GM21576 (cell line): ENCODE results near the gene CCDC17.

Experiments
- ATAC-seq: cut with Tn5 transposase; IDR thresholded peaks from one replicate; pipeline ENCODE4 v1.9.1; 2021; ENCODE audit warnings: mild to moderate bottlenecking, moderate library complexity; ENCODE audit not compliant: unreplicated experiment

Gene CCDC17

DNA sequence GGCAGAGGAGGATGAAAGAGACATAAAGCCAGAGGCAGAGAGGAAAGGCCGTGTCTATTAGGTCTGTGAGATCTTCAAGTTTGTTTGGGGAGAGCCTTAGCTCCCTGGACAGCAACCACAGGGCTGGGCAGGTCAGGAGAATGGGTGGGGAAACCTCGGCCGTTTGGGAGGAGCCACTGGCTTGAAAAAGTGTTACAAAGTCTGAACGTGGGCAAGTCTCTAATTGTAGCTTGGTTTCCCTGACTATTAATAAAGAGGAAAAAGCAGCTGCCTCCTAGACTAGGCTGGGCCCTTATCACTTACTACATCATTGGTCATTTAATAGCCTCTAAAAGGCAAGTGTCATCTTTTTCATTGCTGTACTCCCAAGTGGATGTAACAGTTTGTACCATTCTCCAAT, at the start of gene CCDC17:
Gene CCDC17, minus strand, starts transcription at position 83 of the 400 bp plus-strand sequence. CDS start 145 bp downstream, outside the sequence.
- no peak for ATAC-seq

DNA sequence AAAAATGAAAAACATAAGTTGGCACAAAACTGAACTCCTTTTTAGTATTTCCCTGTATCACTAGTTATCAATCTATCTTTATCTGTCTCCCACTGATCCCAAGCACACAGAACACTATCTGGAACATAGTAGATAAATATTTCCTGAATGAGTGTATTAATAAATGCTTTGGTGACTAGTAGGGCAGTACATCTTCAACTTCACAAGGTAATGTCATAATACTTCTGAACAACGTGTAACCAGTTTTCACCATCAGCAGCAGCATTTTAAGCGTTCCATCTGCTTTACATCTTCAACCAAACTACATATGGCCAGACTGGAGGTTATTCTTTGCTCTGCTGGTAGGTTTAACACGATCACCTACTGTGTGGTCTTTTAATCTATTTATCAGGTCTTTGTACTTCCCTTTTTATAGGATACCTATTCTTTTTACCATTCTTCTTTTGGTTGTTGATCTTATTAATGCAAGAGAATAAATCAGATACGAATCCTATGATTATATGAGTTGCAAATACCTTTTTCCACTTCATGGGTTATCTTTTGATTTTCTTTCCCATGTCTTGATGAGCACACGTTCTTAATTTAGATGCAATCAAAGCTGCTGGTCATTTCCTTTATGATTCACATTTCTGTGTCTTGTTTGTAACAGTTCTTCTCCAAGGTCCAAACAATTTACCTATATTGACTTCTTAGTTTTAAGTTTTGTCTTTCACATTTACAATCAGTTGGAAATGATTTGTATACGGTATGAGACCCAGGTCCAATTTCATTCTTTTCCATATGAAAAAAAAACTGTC, 46.2 kb upstream of the CCDC17 start:
- ATAC-seq = no peak

DNA sequence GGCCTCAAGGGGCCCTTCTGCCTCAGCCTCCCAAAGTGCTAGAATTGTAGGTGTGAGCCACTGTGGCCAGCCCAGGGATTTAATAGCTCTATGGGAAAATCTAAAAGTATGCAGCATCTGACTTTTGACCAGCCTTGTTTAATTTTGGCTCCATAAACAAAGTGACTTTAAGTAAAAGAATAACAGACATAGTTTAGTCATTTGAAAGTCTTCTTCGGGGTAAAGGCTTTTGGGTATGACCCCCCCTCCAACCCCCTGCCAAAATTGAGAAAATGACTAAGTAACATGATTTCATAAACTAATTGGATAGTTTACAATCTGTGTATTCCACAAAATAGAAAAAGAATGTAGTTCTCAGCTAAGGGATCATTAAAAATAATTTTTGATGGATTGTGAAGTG, 45.5 kb upstream of the CCDC17 start:
- no peak for ATAC-seq

DNA sequence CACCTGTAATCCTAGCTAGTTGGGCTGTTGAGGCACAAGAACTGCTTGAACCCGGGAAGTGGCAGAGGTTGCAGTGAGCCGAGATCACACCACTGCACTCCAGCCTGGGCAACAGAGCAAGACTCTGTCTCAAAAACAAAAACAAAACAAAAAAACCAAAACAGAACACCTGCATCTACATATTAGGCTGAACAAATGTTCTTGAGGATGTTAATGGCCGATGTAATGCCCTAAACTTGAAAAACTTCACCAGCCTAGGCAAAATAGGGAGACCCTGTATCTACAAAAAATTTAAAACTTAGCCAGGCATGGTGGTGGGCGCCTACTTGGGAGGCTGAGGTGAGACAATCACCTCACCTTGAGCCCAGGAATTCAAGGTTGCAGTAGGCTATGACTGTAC, 44.7 kb upstream of the CCDC17 start:
- ATAC-seq = no peak

DNA sequence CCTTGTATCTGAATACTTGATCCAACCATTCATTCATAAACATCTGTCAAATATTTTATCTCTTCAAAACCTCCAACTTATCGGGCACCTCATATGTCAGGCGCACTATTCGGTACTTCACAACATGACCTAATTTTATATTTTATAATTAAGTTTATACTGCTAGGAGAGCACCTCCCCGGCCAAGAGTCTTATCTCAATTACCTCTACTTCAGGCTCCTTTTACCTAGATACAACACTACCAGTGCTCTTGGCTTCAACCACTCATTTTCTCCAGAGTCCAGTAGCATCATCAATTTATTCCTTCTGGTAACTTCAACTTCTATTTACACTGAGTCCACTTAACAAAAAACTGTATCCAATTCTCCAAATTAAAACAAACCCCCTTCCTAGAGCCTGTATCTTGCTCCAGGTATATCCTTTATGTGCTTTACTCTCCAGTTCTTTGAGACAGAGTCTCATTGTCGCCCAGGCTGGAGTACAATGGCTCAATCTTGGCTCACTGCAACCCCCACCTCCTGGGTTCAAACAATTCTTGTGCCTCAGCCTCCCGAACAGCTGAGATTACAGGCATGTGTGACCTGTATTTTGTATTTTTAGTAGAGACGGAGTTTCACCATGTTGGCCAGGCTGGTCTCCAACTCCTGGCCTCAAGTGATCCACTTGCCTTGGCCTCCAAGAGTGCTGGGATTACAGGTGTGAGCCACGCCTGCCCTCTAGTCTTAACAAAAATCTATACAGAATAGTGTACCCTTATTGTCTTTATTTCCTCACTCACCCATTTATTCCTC, 43.7 kb upstream of the CCDC17 start:
- ATAC-seq = no peak

DNA sequence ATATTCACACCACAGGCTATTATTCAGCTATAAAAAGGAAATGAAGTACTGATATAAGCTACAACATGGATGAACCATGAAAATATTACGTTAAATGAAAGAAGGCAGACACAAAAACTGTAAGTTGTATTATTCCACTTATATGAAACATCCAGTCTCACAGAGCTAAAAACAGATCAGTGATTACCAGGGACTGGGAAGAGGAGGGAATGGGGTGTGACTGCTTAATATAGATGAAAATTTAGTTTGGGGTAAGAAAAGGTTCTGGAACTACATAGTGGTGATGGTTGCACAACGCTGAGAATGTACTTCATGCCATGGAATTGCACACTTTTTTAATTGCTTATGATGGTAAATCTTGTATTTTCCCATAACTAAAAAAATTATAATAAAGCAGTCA, 43.0 kb upstream of the CCDC17 start:
- no peak for ATAC-seq

DNA sequence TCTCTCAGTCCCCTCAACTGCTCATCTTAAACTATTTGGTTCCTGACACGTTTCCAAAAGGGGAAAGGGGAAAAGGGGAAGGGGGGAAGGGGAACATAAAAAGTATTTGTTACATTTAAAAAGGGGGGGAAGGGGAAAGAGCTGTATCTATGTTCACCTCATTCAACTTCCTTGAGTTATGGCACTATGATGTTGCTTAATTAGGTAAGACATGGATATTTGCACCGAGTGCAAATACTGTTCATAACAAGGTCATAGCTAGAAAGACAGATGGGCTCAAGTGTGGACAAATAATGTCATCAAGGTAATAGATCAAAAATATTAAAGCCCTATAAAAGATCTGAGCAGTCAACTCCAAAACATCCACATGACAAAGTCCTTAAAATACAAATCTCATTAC, 36.5 kb upstream of the CCDC17 start:
- no peak for ATAC-seq

DNA sequence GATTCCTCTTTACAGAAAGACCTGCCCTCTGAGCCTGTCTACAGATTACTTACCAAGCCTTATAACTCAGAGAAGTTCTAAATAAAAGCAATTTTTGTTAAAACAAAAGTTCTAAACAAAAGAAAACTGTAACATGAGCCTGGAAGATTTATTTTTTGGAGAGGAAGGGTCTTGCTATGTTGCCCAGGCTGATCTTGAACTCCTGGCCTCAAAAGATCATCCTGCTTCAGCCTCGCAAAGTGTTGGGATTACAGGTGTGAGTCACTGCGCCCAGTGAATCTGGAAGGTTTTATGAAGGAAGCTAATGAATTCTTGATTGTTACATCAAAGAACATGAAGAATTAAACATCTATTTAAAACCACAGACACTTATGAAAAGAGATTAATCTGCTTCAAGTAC, 35.4 kb upstream of the CCDC17 start:
- no peak for ATAC-seq

DNA sequence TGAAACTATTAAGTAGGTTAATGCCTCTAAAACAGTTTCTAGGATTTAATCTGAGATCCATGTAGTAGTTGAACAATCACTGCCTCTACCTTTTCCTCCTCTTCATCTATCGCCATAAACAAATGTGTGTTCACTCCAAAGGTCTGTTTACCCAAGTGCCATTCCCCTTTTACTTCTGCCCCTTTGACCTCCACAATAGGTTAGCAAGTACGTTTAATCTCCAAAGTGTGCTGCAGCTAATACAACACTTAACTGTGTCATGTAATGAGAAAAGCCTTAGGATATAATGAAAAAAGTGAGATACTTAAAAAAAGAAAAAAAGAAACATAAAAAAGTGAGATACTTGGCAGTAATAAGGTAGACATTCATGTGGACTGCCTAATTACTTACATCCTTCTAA, 34.3 kb upstream of the CCDC17 start:
- ATAC-seq = no peak

DNA sequence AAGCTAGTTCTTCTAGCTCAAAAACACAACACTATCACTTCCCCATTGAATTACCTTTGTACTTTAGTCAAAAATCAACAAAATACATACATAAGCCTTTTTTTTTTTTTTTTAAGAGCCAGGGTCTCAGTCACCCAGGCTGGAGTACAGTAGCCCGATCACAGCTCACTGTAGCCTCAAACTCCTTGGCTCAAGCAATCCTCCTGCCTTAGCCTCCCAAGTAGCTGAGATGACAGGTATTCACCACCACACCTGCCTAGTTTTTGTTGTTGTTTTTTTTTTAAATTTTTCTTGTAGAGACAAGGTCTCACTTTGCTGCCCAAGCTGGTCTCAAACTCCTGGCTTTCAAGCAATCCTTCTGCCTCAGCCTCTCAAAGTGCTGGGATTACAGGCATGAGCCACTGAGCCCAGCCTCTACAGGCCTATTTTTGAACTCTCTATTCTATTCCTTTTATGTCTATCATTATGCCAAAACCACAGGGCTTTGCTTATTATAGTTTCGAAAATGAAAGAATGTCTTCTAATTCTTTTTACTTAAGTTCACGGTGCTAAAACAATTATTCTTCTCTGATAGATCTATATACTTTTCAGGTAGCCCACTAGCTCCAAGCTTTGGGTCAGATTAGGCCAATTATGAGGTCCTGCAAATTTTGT, 32.8 kb upstream of the CCDC17 start:
- ATAC-seq = no peak

DNA sequence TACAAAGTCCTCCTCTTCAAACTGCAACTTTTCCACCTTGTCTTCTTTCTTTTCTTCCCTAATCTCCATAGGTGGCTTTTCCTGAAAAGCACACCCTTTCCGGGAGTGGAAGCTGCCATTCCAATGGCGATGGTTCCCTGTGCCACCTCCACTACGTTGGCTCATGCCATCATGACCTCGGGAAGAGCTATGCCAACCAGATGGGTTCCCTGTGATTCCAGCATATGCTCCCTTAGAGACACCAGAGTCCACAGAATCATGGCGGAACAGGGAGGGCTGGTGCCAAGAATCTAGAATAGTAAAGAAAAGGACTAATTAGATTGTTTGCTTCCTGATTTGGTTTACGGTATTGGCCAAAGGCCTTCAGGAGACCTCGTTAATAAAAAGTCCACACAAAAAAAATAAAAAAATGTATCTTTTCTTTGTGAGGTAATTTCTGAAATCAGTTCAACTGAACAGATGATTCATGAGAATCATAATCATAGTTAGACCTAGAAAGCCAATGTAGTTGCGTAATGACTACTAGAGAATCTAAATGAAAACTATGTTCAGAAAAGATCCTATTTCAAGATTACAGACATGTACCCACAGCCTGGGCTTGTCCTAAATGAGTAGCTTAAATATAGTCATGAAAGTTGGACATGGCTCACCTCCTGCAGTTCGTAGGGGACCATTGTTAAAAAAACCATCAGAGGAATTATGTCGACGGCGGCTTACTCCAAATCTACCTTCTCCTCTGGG, 30.9 kb upstream of the CCDC17 start:
- ATAC-seq = no peak

DNA sequence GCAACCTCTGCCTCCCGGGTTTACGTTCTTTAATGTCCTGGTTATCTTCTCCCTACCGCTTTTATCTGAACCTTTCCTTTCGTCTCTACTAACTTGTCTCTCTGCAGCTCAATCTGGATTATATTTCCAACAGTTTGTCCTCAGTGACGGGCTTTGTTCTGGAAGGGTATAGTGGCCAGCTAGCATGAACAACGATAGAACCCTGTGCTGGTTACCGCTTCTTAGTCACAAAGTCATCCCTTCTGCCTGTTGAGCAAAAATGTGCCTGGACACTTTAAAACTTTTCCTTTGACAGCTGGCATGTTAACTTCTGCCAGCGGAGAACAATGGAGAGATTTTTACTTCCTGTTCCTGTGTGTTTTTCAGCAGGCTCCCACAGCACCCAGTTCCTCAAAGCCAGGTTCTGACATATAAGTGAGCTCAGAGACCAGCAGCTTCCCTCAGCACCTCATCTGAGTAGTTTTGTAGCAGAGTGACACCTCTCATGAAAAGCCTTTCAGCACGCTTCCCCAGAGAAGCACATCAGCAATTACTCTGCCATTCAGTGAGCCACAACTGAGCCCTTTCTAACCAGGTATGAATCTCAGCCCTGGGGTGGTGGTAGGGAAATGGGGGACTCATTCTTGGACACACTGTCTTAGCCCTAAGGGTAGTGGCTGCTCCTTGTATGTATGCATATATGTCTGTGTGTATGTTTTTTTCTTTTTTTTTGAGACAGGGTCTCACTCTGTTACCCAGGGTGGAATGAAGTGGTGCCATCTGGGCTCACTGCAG, 23.6 kb upstream of the CCDC17 start:
- no peak for ATAC-seq

DNA sequence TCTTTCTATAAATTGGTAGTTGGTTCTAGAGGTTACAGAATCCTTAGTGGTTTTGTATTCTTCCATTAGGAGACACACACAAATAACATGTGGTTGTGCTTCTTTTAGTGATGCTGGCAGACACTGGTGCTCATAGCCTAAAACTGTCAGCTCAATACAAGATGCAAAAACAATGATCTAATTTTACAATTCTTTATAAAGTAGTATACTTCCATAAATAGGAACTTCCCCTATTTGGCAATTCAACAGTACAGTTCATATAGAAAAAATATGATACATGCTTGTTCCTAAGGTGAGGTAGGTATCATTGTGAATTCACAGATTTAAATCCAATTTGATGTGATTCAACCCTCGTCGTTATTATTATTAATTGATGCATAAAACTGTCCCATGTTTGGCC, 20.8 kb upstream of the CCDC17 start:
- no peak for ATAC-seq

DNA sequence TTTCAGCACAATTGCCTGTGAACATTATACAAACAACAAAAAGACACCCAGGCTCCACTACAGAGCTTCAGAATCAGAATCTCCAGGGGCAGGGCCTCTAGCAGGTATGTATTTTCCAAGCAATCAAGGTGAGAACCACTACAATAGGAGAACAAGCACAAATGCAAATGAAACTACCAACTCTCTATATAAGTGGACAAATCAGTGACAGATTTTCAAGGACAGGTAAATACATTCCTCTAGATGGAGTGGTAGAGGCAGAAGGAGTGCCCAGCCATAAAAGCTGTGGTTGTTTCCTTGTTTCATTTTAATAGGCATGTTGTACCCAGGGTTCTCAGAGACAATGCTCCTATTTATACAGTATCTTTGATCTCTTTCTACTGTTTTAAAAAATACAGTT, 20.1 kb upstream of the CCDC17 start:
- no peak for ATAC-seq

DNA sequence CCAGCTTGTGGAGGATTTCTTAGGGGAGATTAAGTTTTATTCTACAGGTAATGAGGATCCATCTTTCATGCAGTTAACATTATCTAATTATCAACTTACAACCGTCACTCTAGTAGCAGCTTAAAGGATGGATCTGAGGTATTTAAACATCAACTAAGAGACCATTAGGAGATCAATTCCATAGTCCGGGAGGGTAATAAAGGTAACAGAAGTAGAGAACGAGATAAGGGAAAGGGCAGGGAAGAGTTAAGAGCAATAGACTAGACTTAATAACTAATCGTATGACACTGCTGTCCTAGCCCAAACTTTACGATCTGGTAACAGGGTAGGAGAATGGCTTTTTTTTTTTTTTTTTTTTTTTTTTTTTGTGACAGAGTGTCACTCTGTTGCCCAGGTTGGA, 19.5 kb upstream of the CCDC17 start:
- ATAC-seq = no peak

DNA sequence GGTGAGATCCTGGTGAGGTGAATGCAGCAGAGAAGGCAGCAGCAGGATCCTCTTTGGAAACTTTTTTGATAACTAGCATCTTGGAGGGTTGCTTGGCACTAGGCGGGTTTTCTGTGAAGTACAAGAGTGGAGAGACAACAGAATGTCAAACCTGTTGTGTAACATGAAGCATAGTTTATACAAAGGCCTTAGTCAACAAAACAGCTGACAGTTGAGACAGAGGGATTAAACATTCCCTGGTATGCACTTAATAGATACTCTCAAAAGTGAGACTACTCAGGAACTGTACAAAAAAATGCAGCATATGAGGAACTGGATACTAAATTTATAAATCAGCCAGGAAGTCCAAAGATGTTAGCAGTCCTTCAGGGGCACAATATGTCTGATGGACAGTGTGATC, 16.4 kb upstream of the CCDC17 start:
- ATAC-seq = no peak

DNA sequence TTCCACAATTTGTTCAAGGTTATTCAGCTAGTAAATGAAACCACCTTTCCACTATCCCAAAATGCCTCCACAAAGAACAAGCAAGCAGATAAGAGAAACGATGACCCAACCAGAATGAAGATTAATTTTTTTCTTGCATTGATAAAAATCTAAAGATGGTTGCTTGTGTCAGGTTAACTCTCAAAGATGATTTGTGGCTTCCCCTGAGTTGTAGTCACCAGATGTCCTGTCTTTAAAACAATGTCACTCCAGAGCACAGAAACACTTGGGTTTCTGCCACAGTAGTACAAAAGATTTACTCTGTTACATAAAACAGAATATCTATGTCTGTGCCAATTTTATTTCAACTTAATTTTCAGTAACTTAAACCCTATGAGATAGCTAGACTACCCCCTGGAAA, 11.4 kb upstream of the CCDC17 start:
- ATAC-seq = no peak

DNA sequence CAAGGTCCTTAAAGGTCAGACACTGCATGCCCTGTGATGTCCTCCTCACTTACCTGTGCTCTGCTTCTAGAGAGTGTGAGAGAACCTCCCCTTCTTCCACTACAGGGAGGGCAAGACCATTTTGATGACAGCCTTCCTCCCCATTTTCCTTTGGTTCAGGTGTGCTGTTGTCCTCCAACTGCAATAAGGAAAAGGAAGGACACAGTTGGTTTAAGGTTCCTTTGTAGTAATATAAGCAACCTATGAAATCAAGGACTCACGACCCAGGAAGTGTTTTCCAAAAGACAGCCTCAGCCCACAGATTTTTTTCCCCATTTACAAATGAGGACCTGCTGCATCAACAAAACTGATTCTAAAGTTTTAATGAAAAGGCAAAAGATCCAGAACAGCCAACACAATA, 6.6 kb upstream of the CCDC17 start:
- ATAC-seq = no peak

DNA sequence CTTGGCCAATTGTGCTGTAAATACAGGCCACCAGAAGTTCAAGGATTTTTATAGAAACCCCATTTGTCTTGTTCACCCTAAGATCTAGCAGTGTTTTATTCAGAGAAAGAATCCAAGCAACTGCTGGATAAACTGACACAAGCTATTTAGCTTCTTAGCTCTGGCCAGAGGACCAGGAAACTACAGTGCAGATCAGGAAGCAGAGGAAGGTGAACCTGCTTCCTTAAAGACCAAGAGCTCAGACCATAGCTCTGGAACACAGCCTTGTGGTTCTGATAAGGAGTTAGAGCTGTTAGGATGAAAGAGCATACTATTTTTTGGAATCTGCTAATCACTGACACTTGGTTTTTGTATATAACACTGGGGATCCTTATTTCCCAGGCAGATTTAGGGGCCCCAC, 5.2 kb upstream of the CCDC17 start:
- ATAC-seq = no peak
